Stimulated activated CD4-positive, alpha-beta T cell treated with anti-CD3 and anti-CD28 coated beads, Interleukin-15, amount 100 ng/mL, for 48 hours (primary cell): Measurements from ENCODE around the gene DNPH1.

Source experiments
- DNase-seq, 2 donors: peaks; one replicate each; pipeline ENCODE4 v3.0.0-alpha.2; 2020; ENCODE audit warnings: low read depth in 2 of 2

The DNPH1 gene

DNA sequence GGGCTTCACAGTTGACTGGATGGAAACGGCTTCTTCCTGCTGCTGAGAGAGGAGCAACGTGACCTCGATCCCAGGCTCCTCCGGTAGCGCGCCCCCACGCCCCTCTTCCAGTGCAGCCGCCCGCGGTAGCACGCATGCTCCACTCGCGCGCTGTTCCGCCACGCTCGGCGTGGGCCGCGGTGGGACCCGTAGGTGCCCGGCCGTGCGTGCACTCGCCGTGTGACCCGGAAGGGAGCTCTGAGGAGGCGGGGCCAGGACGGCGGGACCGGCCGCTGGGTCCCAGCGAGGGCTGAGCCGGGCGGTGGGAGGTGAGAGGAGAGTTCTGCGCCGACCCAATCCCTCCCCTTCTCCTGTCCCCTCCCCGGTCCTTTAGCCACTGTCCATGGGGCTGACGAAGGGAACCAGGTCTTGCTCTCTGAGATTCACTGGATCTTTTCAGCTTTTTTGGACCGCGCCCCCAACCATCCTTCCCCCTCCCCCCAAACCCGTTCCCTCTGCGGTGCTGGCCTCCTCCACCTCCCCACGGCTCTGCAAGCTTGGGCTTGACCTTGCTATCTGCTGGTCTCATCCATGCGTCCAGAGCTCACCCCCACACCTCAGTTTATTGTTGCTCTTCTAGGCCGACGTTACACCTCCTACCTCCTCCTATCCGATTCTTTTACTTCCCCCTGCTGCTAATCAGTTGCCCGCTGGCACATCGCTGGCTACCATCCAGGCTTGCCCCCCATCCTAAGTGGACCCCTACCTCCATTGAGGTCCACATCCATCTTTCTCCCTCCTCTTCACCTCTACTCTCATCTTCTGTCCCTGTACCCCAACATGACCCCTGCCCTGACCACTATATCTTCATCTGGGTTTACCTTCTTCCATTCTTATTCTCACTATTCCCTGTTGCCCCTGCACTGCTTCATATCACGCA, 47.1 kb downstream of the DNPH1 start, which contains the start of gene CUL9:
Gene CUL9 (plus strand): TSS at position 255 of the 919 bp plus-strand sequence. CDS start 2,115 bp downstream, outside the sequence.
- peak; percentile 64 to 79 for DNase-seq

DNA sequence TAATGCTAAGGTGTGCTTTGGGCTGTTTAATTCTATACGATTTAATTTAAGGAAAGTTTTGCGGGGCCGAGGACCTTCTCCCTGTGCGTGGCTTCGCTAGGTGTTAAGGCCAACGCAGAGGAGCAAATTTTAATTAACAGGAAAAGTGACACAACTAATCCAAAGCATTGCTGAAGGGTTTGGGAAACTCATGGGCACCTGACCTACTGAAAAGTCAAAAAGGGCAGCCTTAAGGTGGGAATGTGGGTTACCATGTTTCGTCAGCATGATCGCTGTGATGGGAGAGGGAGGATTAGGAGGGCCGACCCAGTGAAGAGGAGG, 47.7 kb downstream of the DNPH1 start:
- no peak for DNase-seq

DNA sequence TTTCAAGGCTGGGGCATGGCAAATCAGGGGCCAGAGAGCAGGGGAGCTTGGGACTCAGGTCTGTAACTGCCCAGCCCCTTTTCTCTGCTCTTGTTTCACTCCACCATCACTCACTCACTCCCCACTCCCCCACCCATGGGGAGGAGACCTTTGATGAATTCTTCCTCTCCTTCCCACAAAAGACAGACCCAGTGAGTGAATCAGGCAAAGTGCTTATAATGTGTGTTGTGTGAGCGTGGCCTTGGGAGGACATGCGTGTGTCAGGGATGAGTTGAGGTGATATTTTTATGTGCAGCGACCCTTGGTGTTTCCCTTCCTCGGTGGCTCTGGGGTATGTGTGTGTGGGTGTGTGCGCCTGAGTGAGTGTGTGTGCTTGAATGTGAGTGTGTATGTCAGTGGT, 48.3 kb downstream of the DNPH1 start:
- DNase-seq, result no peak

DNA sequence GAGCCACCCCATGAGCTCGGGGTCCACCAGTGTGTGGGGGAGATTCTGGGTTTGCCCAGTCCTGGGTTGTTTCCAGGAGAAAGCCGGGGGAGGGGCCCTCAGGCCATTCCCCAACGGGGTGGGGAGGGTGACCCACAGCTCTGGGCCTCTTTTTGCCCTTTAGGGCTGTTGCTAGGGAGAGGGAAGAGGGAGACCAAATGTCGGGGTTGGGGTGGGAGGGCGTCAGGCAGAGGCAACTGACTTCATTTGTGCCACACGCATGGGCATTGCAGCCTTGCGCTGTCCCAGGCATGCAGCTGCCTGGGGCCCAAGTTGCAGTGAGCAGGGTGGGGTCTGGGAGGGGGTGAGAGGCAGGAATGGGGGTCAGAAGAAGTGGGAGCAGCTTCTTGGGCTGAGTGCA, 49.2 kb downstream of the DNPH1 start:
- no peak for DNase-seq

DNA sequence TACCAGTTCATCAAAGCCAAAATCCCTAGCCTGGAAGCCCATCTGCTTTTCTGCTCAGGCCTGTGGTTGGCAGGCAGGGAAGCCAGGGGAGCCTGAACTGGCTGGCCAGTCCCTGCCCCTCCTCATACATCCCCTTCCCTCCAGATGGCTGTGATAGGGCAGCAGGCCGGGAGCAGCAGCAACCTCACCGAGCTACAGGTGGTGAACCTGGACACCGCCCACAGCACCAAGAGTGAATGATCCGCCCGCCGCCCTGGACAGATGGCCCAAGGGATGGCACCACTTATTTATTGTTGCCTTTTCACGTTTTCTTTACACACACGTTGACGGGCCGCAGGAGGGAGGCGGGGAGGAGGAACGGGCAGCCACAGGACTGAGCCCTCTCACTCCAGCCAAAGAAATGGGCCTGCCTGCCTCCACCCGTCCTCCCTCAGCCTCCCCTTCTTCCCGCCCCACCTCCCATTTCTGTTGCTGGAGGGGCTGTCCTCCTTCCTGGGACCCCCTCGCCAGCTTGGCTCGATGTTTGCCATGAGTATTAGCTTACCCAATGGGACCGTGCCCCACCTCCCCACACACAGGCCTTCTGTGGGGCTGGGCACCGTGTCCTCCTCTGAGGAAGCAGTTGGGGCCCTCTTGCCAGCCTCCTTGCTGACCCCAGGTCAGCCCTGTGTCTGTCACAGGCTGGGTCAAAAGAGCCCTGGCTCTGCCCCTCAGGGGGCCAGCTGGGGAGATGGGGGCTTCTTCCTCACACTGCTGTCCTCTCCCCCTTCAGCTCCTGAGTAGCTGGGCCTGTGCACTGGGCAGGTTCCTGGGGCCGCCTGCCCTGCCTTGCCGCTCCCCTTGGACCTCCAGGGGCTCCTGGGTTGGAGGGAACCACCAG, 50.1 kb downstream of the DNPH1 start:
- no peak for DNase-seq

DNA sequence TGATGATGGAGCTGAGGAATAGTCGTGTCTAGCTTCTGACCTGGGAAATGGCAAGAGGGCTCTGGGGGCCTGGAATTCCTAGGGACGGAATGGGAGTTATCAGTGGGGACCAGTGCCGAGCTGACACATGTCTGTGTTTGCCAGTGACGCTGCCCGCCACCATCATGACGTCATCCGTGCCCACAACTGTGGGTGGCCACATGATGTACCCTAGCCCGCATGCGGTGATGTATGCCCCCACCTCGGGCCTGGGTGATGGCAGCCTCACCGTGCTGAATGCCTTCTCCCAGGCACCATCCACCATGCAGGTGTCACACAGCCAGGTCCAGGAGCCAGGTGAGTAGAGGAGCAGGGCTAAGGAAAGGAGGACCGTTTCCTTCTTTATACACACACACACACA, 51.1 kb downstream of the DNPH1 start:
- no peak for DNase-seq

DNA sequence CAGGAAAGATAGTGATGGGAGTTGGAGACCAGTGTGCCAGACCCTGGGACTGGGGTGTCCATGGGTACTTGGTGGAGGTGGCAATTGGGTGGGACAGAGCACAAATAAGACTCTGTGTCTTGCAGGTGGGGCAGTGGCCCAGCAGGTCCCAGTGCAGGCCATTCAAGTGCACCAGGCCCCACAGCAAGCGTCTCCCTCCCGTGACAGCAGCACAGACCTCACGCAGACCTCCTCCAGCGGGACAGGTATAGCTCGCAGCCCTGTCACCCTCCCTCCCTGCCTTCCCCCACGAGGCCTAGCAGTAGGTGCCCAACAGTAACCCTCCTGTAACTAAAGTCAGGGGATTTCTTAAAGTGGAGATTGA, 52.9 kb downstream of the DNPH1 start:
- DNase-seq, result no peak

DNA sequence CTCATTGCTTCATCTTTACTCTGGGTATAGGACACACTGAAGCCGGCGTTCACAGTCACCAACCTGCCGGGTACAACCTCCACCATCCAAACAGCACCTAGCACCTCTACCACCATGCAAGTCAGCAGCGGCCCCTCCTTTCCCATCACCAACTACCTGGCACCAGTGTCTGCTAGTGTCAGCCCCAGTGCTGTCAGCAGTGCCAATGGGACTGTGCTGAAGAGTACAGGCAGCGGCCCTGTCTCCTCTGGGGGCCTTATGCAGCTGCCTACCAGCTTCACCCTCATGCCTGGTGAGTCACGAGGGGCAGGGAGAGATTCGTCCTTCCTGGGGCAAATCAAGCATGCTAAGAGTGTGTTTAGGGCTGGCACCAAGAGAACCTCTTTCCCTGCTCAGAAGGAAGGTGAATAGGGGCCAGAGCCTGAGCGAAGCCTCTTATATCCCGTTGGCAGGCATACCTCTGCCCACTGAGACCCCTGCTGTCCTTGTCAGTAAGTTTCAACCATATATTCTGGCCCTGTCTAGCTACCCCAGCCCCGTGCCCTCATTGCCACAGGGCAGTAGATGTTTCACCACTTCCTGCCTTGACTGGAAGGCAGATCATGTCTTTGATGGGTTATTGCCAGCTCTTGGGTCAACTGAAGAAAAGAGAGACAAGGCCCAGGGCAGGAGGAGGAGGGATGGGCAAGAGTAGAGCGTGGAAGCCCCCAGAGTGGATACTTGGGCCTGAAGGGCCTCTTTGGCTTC, 53.4 kb downstream of the DNPH1 start:
- DNase-seq, result no peak
